Mesenchymal stem cell (in vitro differentiated cells and primary cell): ENCODE data around the gene LRRC74A.

ENCODE experiments used
- DNase-seq: peaks from one replicate; pipeline ENCODE4 v3.0.0-alpha.2; 2013
- H2AFZ ChIP-seq: one replicate; pipeline ENCODE4 v1.6.1; 2013; ENCODE audit warnings: low read depth, mild to moderate bottlenecking, control low read depth, inconsistent platforms, low read length, moderate library complexity
- H2AK5ac ChIP-seq: 2 replicates; pipeline ENCODE4 v1.6.1; 2013; ENCODE audit warnings: low read length, moderate library complexity, mild to moderate bottlenecking, inconsistent platforms; ENCODE audit not compliant: severe bottlenecking
- H2BK120ac ChIP-seq: one replicate; pipeline ENCODE4 v1.6.1; 2013; ENCODE audit warnings: low read depth, mild to moderate bottlenecking, inconsistent platforms, low read length, moderate library complexity
- H2BK12ac ChIP-seq, 2 experiments: one replicate each; pipeline ENCODE4 v1.6.1; 2013; ENCODE audit warnings: inconsistent platforms in 2 of 2, low read length in 2 of 2, mild to moderate bottlenecking in 2 of 2, moderate library complexity in 2 of 2, control low read depth in 1 of 2
- H2BK15ac ChIP-seq: one replicate; pipeline ENCODE4 v1.6.1; 2013; ENCODE audit warnings: mild to moderate bottlenecking, low read depth, inconsistent platforms; ENCODE audit not compliant: poor library complexity, severe bottlenecking
- H2BK5ac ChIP-seq: 2 replicates; pipeline ENCODE4 v1.6.1; 2013; ENCODE audit warnings: low read depth, mild to moderate bottlenecking, low read length, control low read depth, inconsistent platforms; ENCODE audit not compliant: poor library complexity, severe bottlenecking
- H3K14ac ChIP-seq, 2 experiments: one replicate each; pipeline ENCODE4 v1.6.1; 2013; ENCODE audit warnings: inconsistent platforms in 2 of 2, low read length in 2 of 2, control low read depth in 1 of 2, mild to moderate bottlenecking in 1 of 2, moderate library complexity in 1 of 2
- H3K18ac ChIP-seq, 2 experiments: one replicate each; pipeline ENCODE4 v1.6.1; 2013; ENCODE audit warnings: inconsistent platforms in 2 of 2, low read length in 2 of 2, control low read depth in 1 of 2, low read depth in 1 of 2, mild to moderate bottlenecking in 1 of 2
- H3K23ac ChIP-seq, 2 experiments: one replicate each; pipeline ENCODE4 v1.6.1; 2013; ENCODE audit warnings: inconsistent platforms in 2 of 2, low read length in 2 of 2, mild to moderate bottlenecking in 2 of 2, moderate library complexity in 2 of 2, control low read depth in 1 of 2
- H3K27ac ChIP-seq: 2 replicates; pipeline ENCODE4 v1.5.1; 2013; ENCODE audit warnings: mild to moderate bottlenecking, moderate library complexity, low read length, control low read depth, inconsistent platforms; ENCODE audit not compliant: poor library complexity, severe bottlenecking
- H3K27me3 ChIP-seq, 2 experiments: 2 replicates each; pipeline versions ENCODE4 v1.6.1 to v1.7.0; 2013; ENCODE audit warnings: low read length in 2 of 2, mild to moderate bottlenecking in 2 of 2, moderate library complexity in 2 of 2, control low read depth in 1 of 2, inconsistent platforms in 1 of 2; ENCODE audit not compliant: control insufficient read depth in 1 of 2, insufficient read depth in 1 of 2
- H3K36me3 ChIP-seq, 2 experiments: 2 replicates each; pipeline versions ENCODE4 v1.6.1 to v1.7.0; 2013; ENCODE audit warnings: low read length in 2 of 2, control low read depth in 1 of 2, inconsistent platforms in 1 of 2, low read depth in 1 of 2, mild to moderate bottlenecking in 1 of 2; ENCODE audit not compliant: insufficient read depth in 2 of 2, control insufficient read depth in 1 of 2
- H3K4ac ChIP-seq, 2 experiments: one replicate each; pipeline ENCODE4 v1.6.1; 2013; ENCODE audit warnings: inconsistent platforms in 2 of 2, low read length in 2 of 2, mild to moderate bottlenecking in 2 of 2, moderate library complexity in 2 of 2, control low read depth in 1 of 2, low read depth in 1 of 2
- H3K4me1 ChIP-seq: 2 replicates; pipeline ENCODE4 v1.6.1; 2013; ENCODE audit warnings: low read depth, low read length, control low read depth; ENCODE audit not compliant: control insufficient read depth, insufficient read depth
- H3K4me2 ChIP-seq: 2 replicates; pipeline ENCODE4 v1.6.1; 2013; ENCODE audit warnings: low read length, mild to moderate bottlenecking, inconsistent platforms; ENCODE audit not compliant: poor library complexity, severe bottlenecking
- H3K4me3 ChIP-seq, 2 experiments: 2 replicates each; pipeline versions ENCODE4 v1.5.1 to v1.7.0; 2013; ENCODE audit warnings: low read length in 2 of 2, mild to moderate bottlenecking in 2 of 2, control low read depth in 1 of 2, low read depth in 1 of 2; ENCODE audit not compliant: insufficient read depth in 1 of 2
- H3K79me1 ChIP-seq: replicated peaks from 2 replicates; pipeline ENCODE4 v1.6.1; 2013; ENCODE audit warnings: mild to moderate bottlenecking, control low read depth, low read length, inconsistent platforms; ENCODE audit not compliant: poor library complexity, severe bottlenecking
- H3K9ac ChIP-seq: 2 replicates; pipeline ENCODE4 v1.7.0; 2013; ENCODE audit warnings: mild to moderate bottlenecking, low read length, moderate library complexity
- H3K9me3 ChIP-seq: 2 replicates; pipeline ENCODE4 v1.7.0; 2013; ENCODE audit warnings: mild to moderate bottlenecking, low read length; ENCODE audit not compliant: control insufficient read depth
- H4K8ac ChIP-seq: one replicate; pipeline ENCODE4 v1.6.1; 2013; ENCODE audit warnings: inconsistent platforms, mild to moderate bottlenecking, low read length, moderate library complexity
- H4K91ac ChIP-seq: one replicate; pipeline ENCODE4 v1.6.1; 2013; ENCODE audit warnings: mild to moderate bottlenecking, low read length, inconsistent platforms
- WGBS: methylation state at CpG from one replicate; pipeline ENCODE4 v1.1.7; 2013; ENCODE audit warnings: mixed read lengths; 5-methylcytosine and 5-hydroxymethylcytosine counted together

Gene LRRC74A

DNA sequence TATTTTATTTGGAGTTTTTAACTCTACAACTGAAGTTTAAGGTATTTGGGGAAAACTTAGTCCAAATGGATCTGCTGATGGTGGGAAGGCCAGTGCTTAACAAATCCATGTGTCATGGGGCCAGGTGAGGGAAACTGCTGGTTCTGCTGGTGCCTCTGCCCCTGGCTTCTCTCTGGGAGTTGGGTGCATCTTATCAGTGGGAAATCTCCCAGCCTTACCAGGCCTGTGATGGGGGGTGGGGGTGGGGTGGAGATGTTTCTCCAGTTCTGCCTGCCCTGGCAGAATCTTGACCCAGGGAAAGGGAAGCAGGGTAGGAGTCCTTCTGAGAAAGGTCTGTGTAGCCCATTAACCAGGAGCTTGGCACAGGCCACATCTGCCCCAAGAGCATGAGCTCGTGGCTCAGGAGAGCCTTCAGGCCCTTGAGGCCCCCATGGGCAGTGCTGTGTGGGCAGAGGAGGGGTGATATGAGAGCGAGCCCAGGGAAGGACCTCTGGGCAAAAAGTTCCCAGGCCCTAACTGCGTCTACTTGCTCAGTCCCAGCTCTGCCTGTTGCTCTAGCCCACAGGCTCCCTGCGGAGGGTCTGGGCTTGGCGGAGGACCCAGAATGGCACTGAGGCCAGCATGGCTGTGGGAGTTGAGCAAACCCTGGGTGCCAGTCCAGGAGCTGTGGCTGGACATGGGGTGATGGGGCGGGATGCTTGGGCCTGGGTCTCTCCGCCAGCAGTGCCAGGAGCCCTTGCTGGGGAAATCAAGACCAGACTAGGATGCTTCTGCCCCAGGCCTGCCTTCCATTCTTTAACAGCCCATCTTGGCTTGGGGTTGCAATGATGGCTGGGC is 46.8 kb upstream of the LRRC74A start:
- H3K23ac ChIP-seq, result no peak overlapping the region
- H3K27ac ChIP-seq, result no peak overlapping the region
- peak overlapping the region in 1 of 2 experiments; percentile 21 for H2BK12ac ChIP-seq
- no peak overlapping the region for H4K8ac ChIP-seq
- no peak overlapping the region for H2BK5ac ChIP-seq
- no peak overlapping the region for H4K91ac ChIP-seq
- H3K4me3 ChIP-seq, result no peak overlapping the region
- no peak overlapping the region for H3K18ac ChIP-seq
- H2BK120ac ChIP-seq, result no peak overlapping the region
- no peak overlapping the region for H3K4ac ChIP-seq
- WGBS, result 96% methylated on average over 7 of the region's 7 CpGs
- no peaks in the 10 kb centered on the region for H3K27me3 ChIP-seq
- DNase-seq, result no peak
- H3K4me1 ChIP-seq, result peaks cover 17% of the 10 kb centered on the region
- no peak overlapping the region for H2AK5ac ChIP-seq
- H3K9ac ChIP-seq, result no peak overlapping the region
- no peak overlapping the region for H2BK15ac ChIP-seq
- H3K9me3 ChIP-seq, result no peaks in the 10 kb centered on the region
- peaks cover 3% of the 10 kb centered on the region for H3K79me1 ChIP-seq
- H3K4me2 ChIP-seq, result no peak overlapping the region
- H3K14ac ChIP-seq, result no peak overlapping the region
- H2AFZ ChIP-seq, result no peak overlapping the region
- H3K36me3 ChIP-seq, result peaks cover 12 to 60% of the 10 kb centered on the region in 2 experiments

GRCh38 chr14:76780058-76780345 is 46.2 kb upstream of the LRRC74A start:
- Histone ChIP-seq H3K4me1 (peaks cover 16% of the 10 kb centered on the region), H2BK5ac (no peak overlapping the region), H3K4ac (no peak overlapping the region), H2AFZ (no peak overlapping the region), H4K91ac (no peak overlapping the region), H3K14ac (no peak overlapping the region), H2AK5ac (no peak overlapping the region), H3K36me3 (peaks cover 12 to 62% of the 10 kb centered on the region in 2 experiments), H3K4me2 (no peak overlapping the region), H3K27me3 (no peaks in the 10 kb centered on the region), H3K9me3 (no peaks in the 10 kb centered on the region), H2BK15ac (no peak overlapping the region), H2BK120ac (no peak overlapping the region), H3K18ac (no peak overlapping the region), H2BK12ac (no peak overlapping the region), H3K23ac (no peak overlapping the region), H3K27ac (no peak overlapping the region), H3K4me3 (no peak overlapping the region), H4K8ac (no peak overlapping the region), H3K79me1 (peaks cover 3% of the 10 kb centered on the region), H3K9ac (no peak overlapping the region)
- no peak for DNase-seq
- 98% methylated on average over 2 of the region's 2 CpGs for WGBS

- Histone ChIP-seq H3K4me3 (no peak overlapping the region), H3K9me3 (no peaks in the 10 kb centered on the region), H4K91ac (no peak overlapping the region), H2BK5ac (no peak overlapping the region), H3K36me3 (peaks cover 12 to 61% of the 10 kb centered on the region in 2 experiments), H4K8ac (no peak overlapping the region), H3K4me2 (no peak overlapping the region), H3K4ac (no peak overlapping the region), H3K4me1 (peaks cover 16% of the 10 kb centered on the region), H3K27ac (no peak overlapping the region), H2AK5ac (no peak overlapping the region), H2BK120ac (no peak overlapping the region), H2BK15ac (no peak overlapping the region), H3K27me3 (no peaks in the 10 kb centered on the region), H2BK12ac (no peak overlapping the region), H3K18ac (no peak overlapping the region), H3K14ac (no peak overlapping the region), H3K9ac (no peak overlapping the region), H3K79me1 (peaks cover 3% of the 10 kb centered on the region), H3K23ac (no peak overlapping the region), H2AFZ (no peak overlapping the region)
- WGBS, result 67% methylated on average over 4 of the region's 5 CpGs
- no peak for DNase-seq
Measured at GRCh38 chr14:76780360-76780759, 45.8 kb upstream of the LRRC74A start.

- Histone ChIP-seq H2BK12ac (no peak overlapping the region), H3K23ac (no peak overlapping the region), H2AK5ac (no peak overlapping the region), H3K79me1 (peaks cover 3% of the 10 kb centered on the region), H2BK5ac (no peak overlapping the region), H3K4me1 (peaks cover 16% of the 10 kb centered on the region), H4K8ac (no peak overlapping the region), H3K14ac (no peak overlapping the region), H3K27ac (no peak overlapping the region), H3K9ac (no peak overlapping the region), H3K9me3 (no peaks in the 10 kb centered on the region), H2BK15ac (no peak overlapping the region), H3K36me3 (peaks cover 16 to 54% of the 10 kb centered on the region in 2 experiments), H3K27me3 (no peaks in the 10 kb centered on the region), H4K91ac (peak overlapping the region; percentile 4), H2AFZ (no peak overlapping the region), H2BK120ac (no peak overlapping the region), H3K4ac (no peak overlapping the region), H3K18ac (peak overlapping the region in 1 of 2 experiments; percentile 18), H3K4me3 (no peak overlapping the region), H3K4me2 (no peak overlapping the region)
- no peak for DNase-seq
- WGBS, result 89% methylated on average over 9 of the region's 11 CpGs
Measured at GRCh38 chr14:76780875-76781647, 45.1 kb upstream of the LRRC74A start.
